T47D (cell line): ENCODE measurements around the gene DCST2.
A peak's percentile ranks its signal among the peaks of the same experiment; 100 is the strongest.

Source experiments
- DNase-seq, 2 experiments: peaks; one replicate each; pipeline versions ENCODE4 v3.0.0 to v3.0.0-alpha.2; 2011 to 2012; ENCODE audit warnings: low read depth in 1 of 2, low spot score in 1 of 2
- JUND ChIP-seq: IDR thresholded peaks from 2 replicates; pipeline ENCODE4 v1.6.1; 2012; ENCODE audit warnings: low read depth
- in situ Hi-C: cut with HindIII; loops from 2 replicates; pipeline ENCODE4 v1.10.0; 2016; ENCODE audit warnings: low sequenced_read_pairs, low pct_unique_long_range_greater_than_20kb

Gene DCST2

DNA sequence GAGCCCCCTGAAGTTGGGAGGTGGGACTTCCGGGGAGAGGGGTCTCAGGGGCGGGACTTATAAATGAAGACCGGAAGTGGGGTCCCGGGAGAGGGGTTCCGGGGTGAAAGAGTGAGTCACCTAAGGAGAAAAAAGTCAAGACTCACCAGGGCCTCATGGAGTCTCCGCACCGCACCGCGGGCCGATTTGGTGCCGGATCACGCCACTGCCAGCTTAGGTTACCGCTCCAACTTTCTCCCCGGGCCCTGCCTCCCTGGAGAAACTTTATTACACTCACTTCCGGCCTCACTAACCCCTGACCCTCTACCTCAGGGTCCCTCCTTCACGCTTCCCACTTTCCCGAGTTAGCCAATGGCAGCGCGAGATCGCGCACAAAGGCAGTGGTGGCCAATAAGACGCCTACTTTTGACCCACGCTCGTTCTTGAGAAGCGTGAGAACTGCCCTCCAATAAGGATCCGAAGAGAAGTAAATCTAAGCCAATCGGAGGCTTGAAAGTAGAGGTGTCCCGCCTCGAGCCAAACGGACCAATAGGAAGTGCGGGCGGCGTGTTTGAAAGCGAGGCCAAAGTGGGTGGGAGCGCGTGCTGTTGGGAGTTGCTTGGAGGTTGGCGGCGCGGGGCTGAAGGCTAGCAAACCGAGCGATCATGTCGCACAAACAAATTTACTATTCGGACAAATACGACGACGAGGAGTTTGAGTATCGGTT lies 59.3 kb downstream of the DCST2 start, which contains the start of gene CKS1B:
Gene CKS1B, plus strand, starts transcription at position 580 of the 706 bp plus-strand sequence. Its CDS starts 65 bp downstream, at position 645.
- peak; percentile 95 to 100 for DNase-seq
- no peak for TF ChIP-seq JUND
- in situ Hi-C loops: no loop called here

DNA sequence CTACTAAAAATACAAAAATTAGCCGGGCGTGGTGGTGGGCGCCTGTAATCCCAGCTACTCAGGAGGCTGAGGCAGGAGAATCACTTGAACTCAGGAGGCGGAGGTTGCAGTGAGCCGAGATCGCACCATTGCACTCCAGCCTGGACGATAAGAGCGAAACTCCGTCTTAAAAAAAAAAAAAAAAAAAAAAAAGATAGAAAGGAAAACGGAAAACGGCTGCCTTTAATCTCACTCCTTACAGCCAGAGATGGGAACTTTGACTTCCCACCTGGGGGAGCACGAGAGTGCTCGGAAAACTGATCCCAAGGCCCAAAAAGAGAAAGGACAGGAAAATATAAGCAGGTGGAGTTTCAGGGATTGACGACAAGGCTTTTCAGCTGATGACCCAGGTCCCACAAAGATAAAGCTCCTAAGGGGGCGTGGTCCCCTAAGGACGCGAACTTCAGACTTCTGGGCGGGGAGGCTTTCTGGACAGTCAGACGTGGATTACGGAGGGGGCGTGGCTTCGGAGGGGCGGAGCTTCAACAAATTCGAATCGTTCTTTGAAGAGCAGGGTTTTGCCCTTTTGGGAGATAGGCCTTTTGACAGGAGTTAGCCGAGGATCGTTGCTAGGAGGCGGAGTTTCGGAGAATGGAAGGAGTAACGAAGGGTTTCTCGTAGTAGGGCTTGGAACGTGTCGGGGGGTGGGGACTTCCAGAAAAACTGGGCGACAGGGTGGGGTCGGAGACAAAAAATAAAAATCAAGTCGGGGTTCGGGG lies 60.1 kb downstream of the DCST2 start:
- in situ Hi-C loops: no loop called here
- TF ChIP-seq JUND: no peak
- peak; percentile 66 to 98 for DNase-seq

DNA sequence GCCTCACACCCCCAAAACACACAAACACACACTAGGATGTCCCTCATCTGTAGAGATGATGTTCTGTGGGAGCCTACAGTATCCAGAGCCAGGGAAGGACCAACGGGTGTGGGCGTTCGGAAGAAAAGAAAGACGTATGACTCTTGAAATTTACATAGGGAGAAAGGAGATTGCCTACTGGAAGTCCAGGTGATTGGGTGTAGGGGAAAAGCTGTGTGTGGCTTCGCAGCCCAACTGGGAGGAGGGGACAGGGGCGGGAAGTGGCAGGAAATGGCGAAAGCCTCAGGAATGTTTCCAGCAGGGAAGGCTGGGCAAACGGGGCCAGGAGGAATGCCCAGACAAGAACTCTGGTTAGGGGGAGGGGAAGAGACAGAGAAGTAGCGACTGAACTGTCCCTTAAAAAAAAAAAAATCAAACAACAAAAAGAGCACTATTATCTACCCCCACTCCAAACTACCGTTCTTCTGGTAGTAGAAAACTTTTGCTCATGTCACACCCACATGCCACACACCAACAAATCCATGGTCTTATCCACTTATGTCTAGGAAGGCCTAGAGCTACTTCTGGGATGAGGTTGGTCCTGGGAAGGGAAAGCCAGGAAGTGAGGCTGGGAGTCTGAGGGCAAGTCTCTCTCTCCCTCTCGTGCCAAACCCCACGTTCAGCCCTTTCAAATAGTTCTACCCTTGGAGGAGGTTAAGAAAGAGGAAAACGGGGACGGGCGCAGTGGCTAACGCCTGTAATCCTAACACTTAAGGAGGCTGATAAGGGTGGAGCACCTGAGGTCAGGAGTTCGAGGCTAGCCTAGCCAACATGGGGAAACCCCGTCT lies 60.9 kb downstream of the DCST2 start:
- TF ChIP-seq JUND: no peak
- in situ Hi-C loops: no loop called here
- DNase-seq: peak; percentile 49 to 93

DNA sequence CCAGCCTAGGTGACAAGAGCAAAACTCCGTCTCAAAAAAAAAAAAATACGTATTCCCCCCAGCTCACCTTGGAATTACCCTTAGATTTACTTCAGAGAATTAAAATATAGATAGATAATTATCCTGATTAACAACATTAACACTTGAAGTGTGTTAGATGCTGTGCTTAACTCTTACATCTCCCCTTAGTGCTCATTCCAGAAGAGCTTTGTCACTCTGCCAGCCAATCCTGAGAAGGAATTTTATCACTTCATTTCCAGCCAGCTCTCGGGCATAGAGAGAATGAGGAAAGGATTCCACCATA lies 61.4 kb downstream of the DCST2 start:
- TF ChIP-seq JUND: no peak
- no peak for DNase-seq
- in situ Hi-C loops: no loop called here

DNA sequence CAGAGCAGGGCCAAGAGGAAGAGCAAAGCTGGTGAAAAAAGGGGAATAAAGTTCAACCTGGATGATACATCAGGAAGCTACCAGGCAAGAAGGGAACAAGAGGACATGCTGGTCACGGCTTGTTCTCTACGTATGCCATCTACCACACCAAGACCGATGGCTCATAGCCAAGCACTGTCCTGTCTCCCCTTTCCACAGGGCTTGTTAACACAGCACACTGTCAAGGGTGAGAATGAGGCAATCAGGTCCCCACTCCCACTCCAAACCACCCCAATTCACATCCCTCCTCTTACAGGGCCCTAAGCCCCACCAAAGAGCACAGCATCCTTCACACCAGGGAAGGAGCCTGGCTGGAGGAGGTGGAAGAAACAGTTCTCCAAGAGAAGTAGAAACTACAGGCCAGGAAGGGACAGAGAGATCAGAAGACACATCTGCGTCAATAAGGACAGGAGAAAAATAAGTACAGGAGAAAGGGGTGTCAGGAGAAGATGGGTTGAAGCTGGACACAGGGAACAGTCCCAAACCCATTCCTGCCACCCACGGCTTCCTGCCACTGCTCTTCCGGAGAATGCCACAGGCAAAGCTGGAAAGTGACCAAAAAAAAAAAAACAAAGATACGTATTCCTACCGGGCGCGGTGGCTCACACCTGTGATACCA lies 62.1 kb downstream of the DCST2 start:
- DNase-seq: peak in 1 of 2 experiments; percentile 57
- no peak for TF ChIP-seq JUND

DNA sequence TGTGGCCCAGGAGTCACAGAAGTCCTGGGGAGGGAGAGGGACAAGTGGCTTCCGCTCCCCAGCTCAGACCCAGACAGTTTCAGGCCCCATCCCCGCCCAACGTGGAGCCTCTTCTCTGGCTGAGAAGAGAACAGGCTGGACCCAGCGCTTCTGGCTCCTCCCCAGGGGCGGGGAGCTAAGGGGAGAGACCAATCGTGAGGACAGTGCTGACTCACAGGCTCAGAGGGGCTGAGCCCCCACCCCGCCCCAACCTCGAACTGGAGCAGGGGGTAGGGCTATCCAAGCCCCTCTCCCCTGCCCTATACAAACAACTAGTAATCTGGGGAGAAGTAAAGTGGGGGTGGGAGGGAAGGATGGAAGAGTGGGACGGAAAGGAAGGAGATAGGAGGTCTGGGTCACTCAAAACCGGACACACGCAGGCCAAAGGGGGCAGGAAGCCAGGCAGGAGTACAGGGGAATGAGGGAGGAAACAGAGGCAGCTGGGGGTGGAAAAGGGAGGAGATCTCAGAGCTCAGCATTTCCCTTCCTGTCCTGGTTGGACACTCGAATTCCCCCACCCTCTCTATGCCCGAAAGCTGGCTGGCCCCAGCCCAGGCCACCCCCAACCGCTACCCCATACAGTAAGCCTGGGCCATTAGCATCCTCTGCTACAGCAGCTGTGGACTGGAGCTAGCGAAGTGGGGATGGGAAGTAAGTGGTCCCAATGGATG lies 62.8 kb downstream of the DCST2 start, which contains the start of gene SHC1:
Gene SHC1, minus strand, starts transcription at position 117 of the 710 bp plus-strand sequence. CDS start 221 bp downstream, outside the sequence.
- DNase-seq: peak; percentile 93 to 94
- in situ Hi-C loops: no loop called here
- TF ChIP-seq JUND: no peak

More for the DNA sequence above, 62.1 kb downstream of the DCST2 start:
- in situ Hi-C loops: no loop called here

DNA sequence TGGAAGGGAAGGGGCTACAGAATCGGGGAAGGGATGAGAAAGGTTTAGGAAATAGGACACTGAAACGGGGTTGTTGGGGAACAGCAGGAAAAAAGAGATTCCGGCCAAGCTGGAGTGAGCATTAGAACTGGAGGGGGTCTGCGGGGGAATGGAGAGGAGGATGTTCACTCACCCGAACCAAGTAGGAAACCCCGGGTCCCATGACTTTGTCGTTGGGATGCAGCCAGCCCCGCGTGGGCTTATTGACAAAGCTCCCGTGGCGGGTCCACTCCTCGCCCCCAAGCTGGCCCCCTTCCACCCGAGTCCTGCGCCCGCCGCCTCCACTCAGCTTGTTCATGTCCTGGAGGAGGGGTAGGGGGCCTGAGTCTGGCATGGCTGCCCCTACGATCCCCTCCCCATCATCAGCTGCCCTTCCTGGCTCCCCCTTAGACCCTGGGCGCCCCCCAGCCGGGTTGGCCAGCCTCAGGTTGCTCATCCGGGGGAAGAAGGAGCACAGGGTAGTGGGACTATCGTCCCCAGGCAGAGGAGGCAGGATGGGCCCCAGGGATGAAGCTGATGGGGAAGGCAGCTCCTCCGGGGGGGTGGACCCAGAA lies 63.6 kb downstream of the DCST2 start:
- no peak for TF ChIP-seq JUND
- DNase-seq: no peak
- in situ Hi-C loops: no loop called here

DNA sequence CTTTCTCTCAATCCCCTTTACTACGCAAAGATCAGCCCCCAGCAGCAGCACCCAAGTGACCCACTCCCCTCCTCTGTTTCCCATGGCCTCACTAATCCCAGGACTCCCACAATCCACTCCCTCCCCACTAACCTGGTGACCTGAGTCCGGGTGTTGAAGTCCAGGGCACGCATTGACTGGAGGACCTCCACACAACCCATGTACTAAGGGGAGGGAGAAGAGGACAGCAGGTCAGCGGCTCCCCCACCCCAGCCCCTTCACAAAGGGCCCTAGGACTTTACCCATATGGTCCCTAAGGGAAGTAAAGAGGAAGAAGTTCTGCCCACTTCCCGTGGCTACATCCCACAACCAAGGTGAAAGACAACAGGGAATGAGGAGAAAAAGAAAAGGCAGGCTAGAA lies 64.3 kb downstream of the DCST2 start:
- no peak for TF ChIP-seq JUND
- in situ Hi-C loops: no loop called here
- DNase-seq: no peak

DNA sequence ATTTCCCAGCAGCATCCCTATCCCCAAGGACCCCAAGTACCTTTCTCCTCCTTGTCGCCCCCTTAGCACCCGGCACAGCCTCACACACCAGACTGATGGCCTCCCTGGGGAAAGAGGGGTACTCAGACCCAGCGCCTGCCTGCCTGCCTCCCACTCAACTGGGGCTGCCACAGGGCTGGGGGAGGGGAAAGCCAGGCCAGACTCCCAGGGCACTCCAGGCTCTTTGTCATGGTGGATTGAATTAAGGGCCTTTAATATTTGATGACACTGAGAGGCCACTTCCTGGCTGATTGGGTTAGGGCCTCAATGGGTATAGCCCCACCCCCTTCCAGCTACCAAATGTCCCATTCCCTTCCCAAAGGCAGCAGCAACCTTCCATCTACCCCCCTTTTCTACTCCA lies 64.8 kb downstream of the DCST2 start:
- in situ Hi-C loops: no loop called here
- DNase-seq: no peak

More for the DNA sequence above, 64.8 kb downstream of the DCST2 start:
- no peak for TF ChIP-seq JUND
